IgD-negative memory B cell (primary cell): Measurements from ENCODE around the gene CHN2. TPM values are rescaled to one million over a fixed set of nuclear protein-coding genes. Genes with fewer than 3 reads are reported as not detected.
A peak's percentile ranks its signal among the peaks of the same experiment; 100 is the strongest.

ENCODE experiments used
- H3K27ac Mint-ChIP-seq, 3 donors: one replicate each; pipeline ENCODE4 v1.8.0; 2020 to 2022; ENCODE audit warnings: mild to moderate bottlenecking in 3 of 3, mixed read lengths in 3 of 3, moderate library complexity in 1 of 3
- H3K27me3 Mint-ChIP-seq: one replicate; pipeline ENCODE4 v1.8.0; 2021; ENCODE audit warnings: mixed read lengths
- H3K36me3 Mint-ChIP-seq: one replicate; pipeline ENCODE4 v1.8.0; 2020; ENCODE audit warnings: mild to moderate bottlenecking, mixed read lengths
- H3K4me1 Mint-ChIP-seq, 3 donors: one replicate each; pipeline ENCODE4 v1.8.0; 2020 to 2022; ENCODE audit warnings: mixed read lengths in 3 of 3, mild to moderate bottlenecking in 1 of 3
- H3K4me3 Mint-ChIP-seq, 4 donors: one replicate each; pipeline ENCODE4 v1.8.0; 2020 to 2022; ENCODE audit warnings: mild to moderate bottlenecking in 4 of 4, mixed read lengths in 4 of 4, moderate library complexity in 3 of 4
- H3K9me3 Mint-ChIP-seq, 3 donors: one replicate each; pipeline ENCODE4 v1.8.0; 2020 to 2021; ENCODE audit warnings: mixed read lengths in 3 of 3, mild to moderate bottlenecking in 1 of 3
- polyA plus RNA-seq: library from polyadenylated mRNA; unstranded; fragments of 300-500 nt; fragmentation: Illumina TruSeq; gene quantifications from one replicate; pipeline ENCODE4 v1.2.3, GENCODE V29; 2021

CHN2 gene
- polyA plus RNA-seq, 1 donor from 2014 or later, result 3.0 TPM

DNA sequence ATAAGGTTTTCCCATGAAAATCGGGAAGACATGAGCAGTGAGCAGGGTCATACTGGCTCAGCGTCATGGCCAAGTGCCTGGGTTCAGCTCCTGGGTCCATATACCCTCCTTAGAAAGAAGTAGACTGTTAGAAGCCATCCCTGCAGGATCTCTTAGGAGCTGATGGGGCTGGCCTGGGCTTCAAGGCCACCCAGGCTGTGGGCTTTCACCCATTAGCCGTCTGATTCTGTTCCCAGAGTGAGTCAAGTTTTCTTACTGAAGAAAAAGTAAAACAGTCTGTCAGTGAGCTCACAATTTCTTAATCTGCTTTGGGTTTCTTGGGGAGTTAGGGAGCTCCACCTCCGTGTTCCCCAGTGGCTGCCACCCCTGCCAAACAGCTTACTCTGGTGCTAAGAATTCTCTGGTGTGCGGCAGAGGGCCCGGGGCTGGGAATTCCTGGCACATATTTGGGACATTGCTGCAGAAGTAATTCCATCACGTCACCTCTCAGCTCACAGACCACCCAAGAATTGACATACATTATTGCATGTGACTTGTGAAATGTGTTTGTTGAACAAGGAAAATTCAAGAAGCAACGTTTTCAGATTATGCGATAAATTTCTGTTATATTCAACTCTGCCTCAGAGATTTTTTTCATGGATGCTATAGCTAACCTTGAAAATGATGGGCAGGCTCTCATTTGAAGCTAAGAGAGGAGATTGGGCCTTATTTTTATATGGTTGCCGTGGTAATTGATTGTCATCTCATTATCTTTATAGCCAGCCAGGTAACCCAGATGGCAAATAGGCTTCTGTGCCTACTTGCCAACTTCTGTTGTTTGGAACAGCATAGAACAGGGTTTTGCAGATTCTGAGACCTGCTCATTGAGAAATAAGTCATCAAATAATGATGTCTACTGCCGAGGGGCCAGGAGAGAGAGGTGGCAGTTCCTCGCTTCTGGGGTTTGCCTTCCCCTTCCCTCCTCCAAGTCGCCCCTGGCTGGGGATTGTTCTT, 166.4 kb downstream of the CHN2 start:
- H3K36me3 Mint-ChIP-seq, result no peaks in the 10 kb centered on the region
- H3K27ac Mint-ChIP-seq, result no peak overlapping the region
- no peaks in the 10 kb centered on the region for H3K27me3 Mint-ChIP-seq
- H3K4me1 Mint-ChIP-seq, result no peaks in the 10 kb centered on the region
- H3K4me3 Mint-ChIP-seq, result no peak overlapping the region
- H3K9me3 Mint-ChIP-seq, result no peaks in the 10 kb centered on the region

GRCh38 chr7:29362380-29362779, 167.8 kb downstream of the CHN2 start:
- no peaks in the 10 kb centered on the region for H3K27me3 Mint-ChIP-seq
- no peak overlapping the region for H3K27ac Mint-ChIP-seq
- no peaks in the 10 kb centered on the region for H3K9me3 Mint-ChIP-seq
- H3K36me3 Mint-ChIP-seq, result no peaks in the 10 kb centered on the region
- H3K4me1 Mint-ChIP-seq, result no peaks in the 10 kb centered on the region
- H3K4me3 Mint-ChIP-seq, result no peak overlapping the region

DNA sequence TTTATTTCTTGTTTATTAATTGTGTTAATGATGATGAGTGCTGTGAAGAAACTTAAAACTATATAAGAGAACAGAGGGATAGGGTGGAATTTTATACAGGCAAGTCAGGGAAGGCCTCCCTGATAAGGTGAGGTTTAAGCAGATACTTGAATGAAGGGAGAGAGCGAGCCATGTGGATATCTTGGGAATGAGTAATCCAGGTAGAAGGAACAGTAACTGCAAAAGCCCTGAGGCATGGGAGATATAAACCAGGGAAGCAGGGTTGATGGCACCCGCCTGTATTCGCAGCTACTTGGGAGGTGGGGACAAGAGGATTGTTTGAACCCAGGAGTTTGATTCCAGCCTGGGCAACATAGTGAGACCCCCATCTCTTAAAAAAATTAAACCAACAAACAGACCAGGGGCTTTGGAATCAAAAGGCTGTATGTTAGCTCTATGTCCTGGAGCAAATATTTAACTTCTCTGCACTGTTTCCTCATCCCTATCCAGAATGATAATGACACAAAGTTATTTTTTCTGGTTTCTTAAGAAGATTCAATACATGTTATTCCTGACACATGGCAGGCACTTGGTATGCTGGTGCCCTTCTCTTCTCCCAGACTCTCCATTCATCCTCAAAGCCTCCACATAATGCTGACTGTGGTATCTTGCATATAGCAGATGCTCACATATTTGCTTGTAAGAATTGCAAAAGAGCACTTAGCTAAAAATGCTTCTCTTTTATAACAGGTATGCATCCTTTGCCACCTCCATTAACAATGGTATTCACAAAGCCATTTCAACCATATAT, 169.3 kb downstream of the CHN2 start:
- no peak overlapping the region for H3K4me3 Mint-ChIP-seq
- no peaks in the 10 kb centered on the region for H3K9me3 Mint-ChIP-seq
- peak overlapping the region in 1 of 3 donors; percentile 34 for H3K27ac Mint-ChIP-seq
- no peaks in the 10 kb centered on the region for H3K27me3 Mint-ChIP-seq
- no peaks in the 10 kb centered on the region for H3K4me1 Mint-ChIP-seq
- H3K36me3 Mint-ChIP-seq, result no peaks in the 10 kb centered on the region

GRCh38 chr7:29364661-29365060, 170.1 kb downstream of the CHN2 start:
- Mint-ChIP-seq H3K36me3 (no peaks in the 10 kb centered on the region), H3K4me1 (no peaks in the 10 kb centered on the region), H3K9me3 (no peaks in the 10 kb centered on the region), H3K27ac (no peak overlapping the region), H3K27me3 (no peaks in the 10 kb centered on the region), H3K4me3 (no peak overlapping the region)

- H3K4me1 Mint-ChIP-seq, result no peaks in the 10 kb centered on the region
- no peak overlapping the region for H3K27ac Mint-ChIP-seq
- no peaks in the 10 kb centered on the region for H3K9me3 Mint-ChIP-seq
- no peaks in the 10 kb centered on the region for H3K27me3 Mint-ChIP-seq
- H3K4me3 Mint-ChIP-seq, result no peak overlapping the region
- no peaks in the 10 kb centered on the region for H3K36me3 Mint-ChIP-seq
Measured at GRCh38 chr7:29365423-29365822, 170.8 kb downstream of the CHN2 start.

DNA sequence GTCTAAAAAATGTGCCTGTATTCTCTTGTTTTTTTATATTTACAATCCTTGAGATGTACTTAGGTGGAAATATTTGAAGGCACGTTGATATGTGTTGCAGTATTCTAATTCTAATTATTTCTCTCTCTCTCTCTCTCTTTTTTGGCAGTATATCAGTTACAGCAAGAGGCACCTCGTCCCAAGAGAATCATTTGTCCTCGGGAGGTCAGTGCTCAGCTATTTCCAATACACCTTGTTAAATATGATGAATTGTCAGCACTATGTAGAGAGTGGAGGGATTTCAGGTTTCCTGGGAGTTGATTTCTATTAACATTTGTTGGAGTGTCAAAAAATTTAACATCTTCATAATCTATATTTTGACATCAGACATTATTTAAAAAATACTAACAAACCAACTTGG, 173.2 kb downstream of the CHN2 start:
- Mint-ChIP-seq H3K4me1 (no peaks in the 10 kb centered on the region), H3K36me3 (no peaks in the 10 kb centered on the region), H3K9me3 (no peaks in the 10 kb centered on the region)

GRCh38 chr7:29369909-29370488, 175.4 kb downstream of the CHN2 start:
- H3K27ac Mint-ChIP-seq, result no peak overlapping the region
- no peaks in the 10 kb centered on the region for H3K27me3 Mint-ChIP-seq
- H3K36me3 Mint-ChIP-seq, result no peaks in the 10 kb centered on the region
- H3K4me1 Mint-ChIP-seq, result no peaks in the 10 kb centered on the region
- H3K9me3 Mint-ChIP-seq, result no peaks in the 10 kb centered on the region
- no peak overlapping the region for H3K4me3 Mint-ChIP-seq

More for the DNA sequence above, 173.2 kb downstream of the CHN2 start:
- H3K27ac Mint-ChIP-seq, result no peak overlapping the region
- H3K4me3 Mint-ChIP-seq, result no peak overlapping the region
- no peaks in the 10 kb centered on the region for H3K27me3 Mint-ChIP-seq

- Mint-ChIP-seq H3K4me1 (no peaks in the 10 kb centered on the region), H3K9me3 (no peaks in the 10 kb centered on the region), H3K36me3 (no peaks in the 10 kb centered on the region), H3K27ac (no peak overlapping the region), H3K4me3 (no peak overlapping the region), H3K27me3 (no peaks in the 10 kb centered on the region)
Measured at GRCh38 chr7:29370531-29371314, 176.1 kb downstream of the CHN2 start.

GRCh38 chr7:29371472-29371871, 176.9 kb downstream of the CHN2 start:
- H3K27ac Mint-ChIP-seq, result no peak overlapping the region
- no peak overlapping the region for H3K4me3 Mint-ChIP-seq
- H3K4me1 Mint-ChIP-seq, result no peaks in the 10 kb centered on the region
- no peaks in the 10 kb centered on the region for H3K9me3 Mint-ChIP-seq
- H3K27me3 Mint-ChIP-seq, result no peaks in the 10 kb centered on the region
- no peaks in the 10 kb centered on the region for H3K36me3 Mint-ChIP-seq

DNA sequence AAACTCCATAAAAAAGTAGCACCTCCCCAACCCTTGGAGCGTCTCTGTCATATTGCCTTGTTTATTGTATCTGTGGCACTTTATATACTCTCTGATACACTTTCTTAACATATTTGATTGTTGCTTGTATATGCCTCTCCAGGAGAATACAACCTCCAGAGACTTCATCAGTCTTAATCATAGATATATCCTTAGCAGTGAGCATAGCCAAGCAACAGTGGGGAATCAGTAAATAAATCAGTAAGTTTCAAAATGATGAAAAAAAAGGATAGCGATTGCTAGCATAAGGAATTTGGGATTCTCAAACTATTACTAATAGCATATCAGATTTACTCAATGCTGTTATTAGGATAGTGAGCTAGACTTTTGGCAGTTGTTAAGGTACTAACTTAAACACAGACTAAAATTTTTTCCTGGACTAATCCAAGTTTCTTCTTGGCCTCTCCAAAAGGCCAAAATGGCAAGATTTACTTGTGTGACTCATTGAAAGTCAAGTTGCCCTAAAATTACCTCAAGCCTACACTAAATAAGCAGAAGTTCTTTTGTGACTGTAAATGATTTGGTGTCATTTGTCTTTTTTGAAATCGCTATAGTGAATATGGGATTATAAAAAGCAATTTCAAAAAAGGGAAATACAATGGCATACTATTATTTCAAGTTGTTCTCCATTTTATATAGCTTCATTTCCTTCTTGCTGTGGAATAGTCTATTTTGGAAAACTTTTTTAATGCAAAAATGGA, 177.9 kb downstream of the CHN2 start:
- H3K4me1 Mint-ChIP-seq, result no peaks in the 10 kb centered on the region
- H3K27me3 Mint-ChIP-seq, result no peaks in the 10 kb centered on the region
- H3K4me3 Mint-ChIP-seq, result no peak overlapping the region
- no peak overlapping the region for H3K27ac Mint-ChIP-seq
- H3K36me3 Mint-ChIP-seq, result no peaks in the 10 kb centered on the region
- H3K9me3 Mint-ChIP-seq, result no peaks in the 10 kb centered on the region

- no peak overlapping the region for H3K27ac Mint-ChIP-seq
- H3K27me3 Mint-ChIP-seq, result no peaks in the 10 kb centered on the region
- no peak overlapping the region for H3K4me3 Mint-ChIP-seq
- no peaks in the 10 kb centered on the region for H3K36me3 Mint-ChIP-seq
- no peaks in the 10 kb centered on the region for H3K9me3 Mint-ChIP-seq
- no peaks in the 10 kb centered on the region for H3K4me1 Mint-ChIP-seq
Measured at GRCh38 chr7:29375641-29376562, 181.3 kb downstream of the CHN2 start.

DNA sequence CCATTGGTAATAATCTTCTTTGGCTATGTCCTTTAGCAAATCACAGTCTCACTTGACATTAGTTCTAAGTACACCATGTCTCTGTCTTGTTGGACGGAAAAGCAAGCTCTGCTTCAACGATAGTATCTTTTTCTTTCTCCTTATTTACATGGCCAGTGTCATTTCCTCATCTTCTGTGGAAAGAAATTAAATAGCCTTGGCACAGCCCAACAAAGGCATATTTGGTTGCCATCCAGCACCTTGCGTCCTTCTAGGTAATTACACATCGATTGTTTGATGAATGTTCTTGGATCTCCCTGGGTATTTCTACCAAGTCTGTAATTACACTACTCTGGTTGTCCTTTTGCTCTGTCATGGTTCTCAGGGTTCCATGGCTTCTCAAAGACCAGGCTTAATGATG, 183.1 kb downstream of the CHN2 start:
- no peak overlapping the region for H3K4me3 Mint-ChIP-seq
- H3K27me3 Mint-ChIP-seq, result no peaks in the 10 kb centered on the region

DNA sequence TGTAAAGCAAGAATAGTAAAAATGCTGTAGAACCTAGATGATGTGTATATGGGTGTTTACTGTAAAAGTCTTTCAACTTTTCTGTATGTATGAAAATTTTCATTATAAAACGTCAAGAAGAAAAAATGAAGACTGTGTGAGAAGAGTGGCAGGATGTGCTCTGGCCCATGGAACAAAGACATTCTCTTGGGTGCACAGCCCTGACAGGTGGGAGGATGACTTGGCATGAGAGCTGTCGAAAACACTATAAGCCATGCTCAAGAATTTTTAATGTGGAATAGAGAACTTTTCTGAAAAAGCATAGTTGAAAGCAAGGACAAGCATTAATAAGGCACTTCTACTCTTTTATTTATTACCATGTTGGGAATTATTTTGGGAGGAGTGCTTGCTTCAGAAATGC, 185.0 kb downstream of the CHN2 start:
- Mint-ChIP-seq H3K4me1 (no peaks in the 10 kb centered on the region), H3K4me3 (no peak overlapping the region)

More for the DNA sequence above, 183.1 kb downstream of the CHN2 start:
- no peaks in the 10 kb centered on the region for H3K9me3 Mint-ChIP-seq
- H3K4me1 Mint-ChIP-seq, result no peaks in the 10 kb centered on the region
- no peak overlapping the region for H3K27ac Mint-ChIP-seq
- no peaks in the 10 kb centered on the region for H3K36me3 Mint-ChIP-seq

More for the DNA sequence above, 185.0 kb downstream of the CHN2 start:
- no peaks in the 10 kb centered on the region for H3K36me3 Mint-ChIP-seq
- H3K9me3 Mint-ChIP-seq, result peaks cover 0 to 3% (median 0%) of the 10 kb centered on the region in 3 donors
- no peaks in the 10 kb centered on the region for H3K27me3 Mint-ChIP-seq
- H3K27ac Mint-ChIP-seq, result no peak overlapping the region
